ENCODE measurements around the gene MARK2.
"Not testable (repeated sequence)": the region's sequence is repeated elsewhere in the genome, so short reads cannot be mapped to it uniquely, and the experiment has no call there.

MARK2 gene

DNA sequence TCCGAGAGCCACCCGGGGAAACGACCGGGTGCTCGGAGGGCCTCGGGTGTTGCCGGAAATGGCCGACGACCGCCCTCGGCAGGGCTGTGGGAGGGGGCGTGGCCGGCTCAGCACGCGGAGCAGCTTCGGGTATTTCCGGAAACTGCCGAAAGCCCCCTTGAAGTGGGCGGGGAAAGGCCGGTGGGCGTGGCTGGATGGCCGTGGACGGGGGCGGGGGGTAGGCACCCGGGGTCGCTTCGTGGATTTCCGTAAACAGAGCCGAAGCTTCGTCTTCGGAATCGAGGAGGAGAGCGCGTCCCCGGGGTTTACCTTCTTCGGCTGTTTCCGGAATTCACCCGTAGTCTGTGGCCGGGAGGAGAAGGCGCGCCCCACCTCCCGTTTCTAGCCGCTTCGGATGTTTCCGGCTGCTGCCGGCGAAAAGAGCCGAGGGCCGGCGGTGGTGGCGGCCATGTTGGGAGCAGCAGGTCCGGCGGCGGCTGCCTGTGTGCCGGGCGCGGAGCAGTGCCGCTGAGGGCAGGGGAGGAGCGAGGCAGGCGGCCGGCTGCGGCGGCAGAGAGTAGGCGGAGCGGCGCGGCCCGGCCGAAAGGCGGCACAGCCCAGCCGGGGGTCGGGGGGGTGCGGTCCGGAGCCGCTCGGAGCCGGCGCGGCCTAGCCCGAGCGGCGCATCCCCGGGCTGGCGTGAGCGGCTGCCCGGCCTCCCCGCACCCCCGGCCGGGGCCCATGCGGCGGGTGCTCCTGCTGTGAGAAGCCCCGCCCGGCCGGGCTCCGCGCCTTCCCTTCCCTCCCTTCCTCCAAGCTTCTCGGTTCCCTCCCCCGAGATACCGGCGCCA lies at the start of gene MARK2:
TSS of gene MARK2 (plus strand) at position 433 of the 830 bp plus-strand sequence. CDS start at position 830, 397 bp downstream.
- DNase-seq: peak; percentile 98

DNA sequence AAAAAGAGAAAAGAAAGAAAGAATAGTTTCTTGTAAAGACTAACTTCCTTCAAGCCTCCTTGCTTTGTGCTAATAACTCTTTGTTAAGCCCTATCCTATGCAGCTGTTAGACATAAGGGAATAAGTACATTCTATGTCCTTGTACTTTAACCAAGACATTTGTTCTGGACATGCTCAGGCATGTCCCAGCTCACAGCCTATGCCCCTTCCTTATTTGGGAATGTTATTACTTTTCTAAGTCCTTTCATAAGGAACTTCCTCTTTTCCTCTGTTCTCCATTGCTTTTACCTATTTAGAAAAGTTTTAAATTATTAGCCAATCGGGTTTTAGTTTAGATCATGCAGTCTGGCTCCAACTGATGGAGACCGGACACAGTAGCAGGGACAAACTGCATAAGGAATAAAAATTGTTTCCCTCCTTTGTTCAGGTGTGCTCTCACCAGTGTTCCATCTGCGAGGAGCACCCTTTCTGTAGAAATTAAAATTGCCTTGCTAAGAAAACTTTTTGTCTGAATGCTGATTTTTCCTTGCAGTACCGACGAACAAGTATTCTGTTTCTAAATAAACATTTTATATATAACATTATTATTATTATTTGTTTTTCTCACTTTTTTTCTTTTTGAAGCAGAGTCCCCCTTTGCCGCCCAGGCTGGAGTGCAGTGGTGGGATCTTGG lies 47.3 kb upstream of the MARK2 start:
- no peak for DNase-seq

DNA sequence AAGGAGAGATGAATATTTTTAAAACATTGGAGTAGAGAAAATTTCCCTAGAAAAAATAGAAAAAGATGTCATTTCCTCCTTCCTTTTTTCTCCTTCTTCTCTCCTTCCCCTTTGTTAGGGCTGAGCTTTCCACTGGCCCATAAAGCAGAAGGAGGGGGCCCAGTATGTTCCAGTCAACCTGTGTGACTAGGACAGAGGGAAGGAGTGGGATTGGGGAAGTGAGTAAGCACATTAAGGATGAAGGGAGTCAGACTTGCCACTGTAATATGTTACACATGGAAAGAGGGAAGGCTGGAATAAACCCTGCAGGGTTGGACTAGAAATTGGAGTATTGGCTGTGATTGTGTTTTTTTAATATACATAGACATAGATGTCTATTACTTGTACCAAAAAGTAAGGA lies 45.7 kb upstream of the MARK2 start:
- no peak for DNase-seq

DNA sequence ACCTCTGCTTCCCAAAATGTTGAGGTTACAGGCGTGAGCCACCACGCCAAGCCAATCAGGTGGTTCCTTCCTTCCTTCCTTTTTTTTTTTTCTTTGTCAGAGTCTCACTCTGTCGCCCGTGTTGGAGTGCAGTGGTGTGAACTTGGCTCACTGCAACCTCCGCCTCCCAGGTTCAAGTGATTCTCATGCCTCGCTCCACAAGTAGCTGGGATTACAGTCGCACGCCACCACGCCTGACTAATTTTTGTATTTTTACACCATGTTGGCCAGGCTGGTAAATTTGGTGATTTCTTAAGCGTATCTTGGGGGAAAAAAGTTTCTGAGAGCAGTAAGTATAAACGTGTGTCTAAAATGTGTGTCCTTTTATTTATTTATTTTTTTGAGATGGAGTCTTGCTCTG lies 43.8 kb upstream of the MARK2 start:
- no peak for DNase-seq

DNA sequence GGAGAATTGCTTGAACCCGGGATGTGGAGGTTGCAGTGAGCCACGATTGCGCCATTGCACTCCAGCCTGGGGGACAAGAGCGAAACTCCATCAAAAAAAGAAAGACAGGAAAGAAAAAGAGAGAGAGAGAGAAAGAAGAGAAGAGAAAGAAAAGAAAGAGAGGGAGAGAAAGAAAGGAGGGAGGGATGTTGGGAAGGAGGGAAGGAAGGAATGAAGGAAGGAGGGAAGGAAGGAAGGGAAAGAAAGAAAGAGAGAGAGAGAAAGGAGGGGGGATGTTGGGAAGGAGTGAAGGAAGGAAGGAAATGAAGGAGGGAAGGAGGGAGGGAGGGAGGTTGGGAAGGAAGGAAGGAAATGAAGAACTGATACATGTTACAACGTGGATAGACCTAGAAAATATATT lies 38.0 kb upstream of the MARK2 start:
- no peak for DNase-seq

DNA sequence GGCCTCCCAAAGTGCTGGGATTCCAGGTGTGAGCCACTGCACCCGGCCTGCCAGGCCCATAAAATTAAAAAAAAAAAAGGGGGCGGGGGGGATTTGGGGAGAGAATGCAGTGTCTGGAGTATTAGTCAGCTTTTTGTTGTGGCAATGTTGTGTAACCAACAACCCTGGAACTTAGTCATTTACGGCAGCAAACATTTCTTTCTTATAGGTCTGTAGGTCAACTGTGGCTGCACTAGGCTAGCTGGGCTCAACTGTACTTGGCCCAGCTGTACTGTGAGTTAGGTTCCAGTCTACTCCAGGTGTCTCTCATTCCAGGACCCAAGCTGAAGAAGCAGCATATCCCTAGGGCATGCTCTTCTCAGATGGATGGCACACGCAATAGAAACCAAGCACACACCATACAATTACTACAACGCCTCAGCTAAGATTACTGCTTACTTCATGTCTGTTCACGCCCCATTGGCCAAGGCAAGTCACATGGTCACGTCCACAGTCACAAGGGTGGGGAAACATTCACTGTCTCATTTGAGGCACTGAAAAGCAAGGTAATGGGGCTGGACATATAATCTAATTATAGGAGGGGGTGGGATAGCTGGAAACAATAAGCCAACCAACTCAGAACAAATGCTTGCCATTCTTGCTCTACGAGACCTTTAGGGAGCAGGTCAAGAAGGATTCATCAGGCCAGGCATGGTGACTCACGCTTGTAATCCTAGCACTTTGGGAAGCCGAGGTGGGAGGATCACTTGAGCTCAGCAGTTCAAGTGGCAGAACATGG lies 36.1 kb upstream of the MARK2 start:
- DNase-seq: peak; percentile 33

DNA sequence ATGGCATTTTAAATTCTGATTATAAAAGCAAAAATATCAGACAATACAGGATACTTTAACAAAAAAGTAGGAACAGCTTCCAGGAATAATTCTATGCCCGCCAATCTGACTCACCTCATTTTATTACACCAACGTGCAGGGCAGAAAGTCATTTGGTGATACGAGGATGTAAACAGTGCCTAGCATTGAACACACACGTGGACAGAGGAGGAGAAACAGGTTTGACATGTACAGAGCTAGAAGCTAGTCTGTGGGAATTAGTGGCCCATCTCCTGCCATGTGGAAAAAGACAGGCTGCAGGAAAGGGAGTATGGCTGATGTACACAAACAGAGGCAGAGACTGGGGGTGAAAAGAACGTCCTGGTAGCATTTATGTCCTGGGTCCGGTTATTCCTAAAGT lies 34.7 kb upstream of the MARK2 start:
- DNase-seq: no peak

DNA sequence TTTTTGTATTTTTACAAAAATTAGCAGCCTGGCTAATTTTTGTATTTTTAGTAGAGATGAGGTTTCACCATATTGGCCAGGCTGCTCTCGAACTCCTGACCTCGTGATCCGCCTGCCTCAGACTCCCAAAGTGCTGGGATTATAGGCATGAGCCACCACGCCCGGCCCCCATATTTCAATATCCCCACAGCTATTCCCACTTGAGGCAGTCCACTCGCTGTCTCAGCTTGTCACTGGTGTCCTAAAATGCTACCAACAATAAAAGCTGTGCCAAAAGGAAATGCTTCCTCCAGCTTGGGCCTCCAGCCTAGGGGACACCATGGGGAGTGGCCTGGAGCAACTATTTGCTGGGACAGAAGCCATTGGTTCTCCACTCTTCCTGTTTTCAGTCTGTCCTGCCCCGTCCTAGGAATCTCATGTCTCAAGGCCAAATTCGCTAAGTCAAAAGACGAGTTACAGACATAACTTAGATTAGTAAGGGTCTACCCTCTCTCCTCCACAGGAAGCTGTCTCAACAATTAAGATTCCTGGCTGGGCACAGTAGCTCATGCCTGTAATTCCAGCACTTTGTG lies 33.0 kb upstream of the MARK2 start:
- DNase-seq: peak; percentile 44

DNA sequence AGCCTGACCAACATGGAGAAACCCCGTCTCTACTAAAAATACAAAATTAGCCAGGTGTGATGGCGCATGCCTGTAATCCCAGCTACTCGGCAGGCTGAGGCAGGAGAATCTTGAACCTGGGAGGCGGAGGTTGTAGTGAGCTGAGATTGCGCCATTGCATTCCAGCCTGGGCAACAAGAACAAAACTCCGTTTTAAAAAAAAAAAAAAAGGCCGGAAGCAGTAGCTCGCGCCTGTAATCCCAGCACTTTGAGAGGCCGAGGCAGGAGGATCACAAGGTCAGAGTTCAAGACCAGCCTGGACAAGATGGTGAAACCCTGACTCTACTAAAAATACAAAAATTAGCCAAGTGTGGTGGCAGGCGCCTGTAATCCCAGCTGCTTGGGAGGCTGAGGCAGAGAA lies 28.5 kb upstream of the MARK2 start:
- not testable (repeated sequence) for DNase-seq

DNA sequence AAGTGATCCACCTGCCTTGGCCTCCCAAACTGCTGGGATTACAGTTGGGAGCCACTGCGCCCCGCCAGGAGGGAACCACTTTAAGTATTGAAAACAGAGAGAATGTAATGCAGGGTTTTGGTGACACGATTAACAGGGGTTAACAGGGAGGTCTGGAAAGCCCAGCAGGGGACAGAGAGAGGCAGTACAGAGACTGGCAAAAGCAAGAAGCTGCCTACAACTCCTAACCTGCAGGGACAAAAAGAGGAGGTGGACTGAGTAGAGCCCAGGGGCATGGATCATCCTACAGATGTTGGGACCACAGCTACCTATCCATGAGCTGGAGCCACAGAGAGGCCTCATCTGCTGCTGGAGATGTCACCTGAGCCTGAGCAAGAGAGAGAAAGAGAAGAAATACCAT lies 27.4 kb upstream of the MARK2 start:
- DNase-seq: no peak

DNA sequence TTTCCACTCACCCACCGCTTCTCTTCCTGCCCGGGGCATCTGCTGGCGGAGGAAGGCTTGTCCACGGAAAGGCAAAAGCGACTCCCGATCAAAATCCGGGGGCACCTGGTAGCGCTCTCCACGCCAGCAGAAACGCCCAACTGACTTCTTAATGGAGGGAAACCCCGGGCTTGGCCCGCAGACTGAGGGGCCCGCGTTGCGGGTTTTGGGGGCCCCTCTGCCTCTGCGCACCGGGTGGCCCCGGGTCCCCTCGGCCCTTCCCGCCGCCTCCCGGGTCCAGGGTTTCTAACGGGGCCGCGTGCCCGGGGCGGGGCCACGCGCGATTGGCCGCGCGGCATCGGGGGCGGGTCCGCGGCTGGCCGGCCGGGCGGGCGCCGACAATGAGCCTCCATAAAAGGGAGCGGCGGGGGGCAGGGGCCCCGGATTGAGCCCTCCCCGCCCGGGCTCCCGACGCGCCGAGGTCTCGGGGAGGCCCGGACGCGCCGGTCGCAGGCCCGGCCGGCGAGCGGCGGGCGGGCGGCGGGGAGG lies 25.8 kb upstream of the MARK2 start, which contains the start of gene SPINDOC:
TSS of gene SPINDOC (plus strand) at position 422 of the 528 bp plus-strand sequence. CDS start 231 bp downstream, outside the sequence.
- DNase-seq: peak; percentile 80

DNA sequence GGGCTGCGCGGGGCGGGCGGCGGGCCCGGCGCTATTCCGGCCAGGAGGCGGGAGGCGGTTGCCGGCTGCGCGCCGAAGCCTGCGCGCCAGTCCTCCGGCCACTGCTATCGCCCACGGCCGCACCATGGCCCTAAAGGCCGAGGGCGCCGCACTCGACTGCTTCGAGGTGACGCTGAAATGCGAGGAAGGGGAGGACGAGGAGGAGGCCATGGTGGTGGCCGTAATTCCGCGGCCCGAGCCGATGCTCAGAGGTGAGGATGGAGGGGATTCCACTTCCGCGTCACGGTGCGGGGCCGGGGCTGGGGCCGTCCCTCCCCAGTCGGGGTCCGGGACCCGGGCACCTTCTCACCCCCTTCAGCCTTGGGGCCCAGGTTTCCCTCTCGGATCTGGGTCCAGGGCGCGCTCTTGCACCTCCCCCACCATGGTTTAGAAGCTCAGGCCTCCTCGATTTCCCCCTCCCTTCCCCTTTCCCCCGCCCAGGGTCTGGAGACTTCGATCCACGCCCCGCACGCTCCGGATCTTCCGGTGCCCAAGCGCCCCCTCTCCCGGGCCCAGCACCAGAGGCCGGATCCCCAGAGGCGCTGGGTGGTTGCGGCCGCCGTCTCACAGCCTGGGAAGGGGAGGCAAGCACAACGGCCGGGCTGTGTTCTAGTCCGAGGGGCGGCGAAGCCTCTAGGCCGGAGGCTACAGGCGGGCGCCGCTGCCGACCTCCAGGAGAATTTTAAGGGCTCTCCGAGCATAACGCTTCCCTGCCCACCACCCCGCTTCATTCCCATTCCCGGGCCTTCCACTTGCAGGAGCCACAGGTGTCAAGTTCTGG lies 25.1 kb upstream of the MARK2 start:
- DNase-seq: peak; percentile 65

DNA sequence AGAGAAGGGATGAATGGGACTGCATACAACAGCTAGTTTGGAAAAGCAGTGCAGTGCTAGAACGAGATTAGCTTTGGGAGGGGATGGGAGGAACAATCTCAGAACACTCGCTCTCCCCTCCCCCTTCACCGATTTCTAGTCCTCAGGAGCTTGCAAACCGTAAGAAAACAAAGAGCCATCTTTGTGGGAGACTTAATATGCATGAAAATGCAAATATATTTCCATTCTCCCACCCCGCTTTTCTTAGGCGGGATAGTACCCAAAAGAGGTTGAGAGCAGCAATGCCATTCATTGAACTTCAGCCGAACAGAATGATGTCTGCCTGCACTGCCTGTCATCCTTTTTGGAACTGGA lies 24.6 kb upstream of the MARK2 start:
- DNase-seq: no peak

DNA sequence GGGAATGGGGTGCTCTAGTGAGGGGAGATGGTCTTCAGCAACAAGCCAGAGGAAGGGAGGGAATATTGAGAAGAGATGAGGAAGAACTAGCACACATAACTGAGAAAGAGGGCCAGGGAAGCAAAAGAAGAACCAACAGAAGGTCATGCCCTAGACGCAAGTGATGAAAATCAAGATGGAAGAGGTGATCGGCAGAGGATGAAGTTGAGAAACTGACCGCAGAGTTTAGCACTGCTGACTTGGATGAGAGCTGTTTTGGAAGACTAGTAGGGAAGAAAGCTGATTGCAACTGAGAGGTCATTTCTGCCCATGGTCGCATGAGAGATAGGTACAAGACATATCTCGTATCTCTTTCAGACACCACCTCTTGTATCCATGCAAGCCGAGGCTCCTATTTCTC lies 22.7 kb upstream of the MARK2 start:
- DNase-seq: no peak

DNA sequence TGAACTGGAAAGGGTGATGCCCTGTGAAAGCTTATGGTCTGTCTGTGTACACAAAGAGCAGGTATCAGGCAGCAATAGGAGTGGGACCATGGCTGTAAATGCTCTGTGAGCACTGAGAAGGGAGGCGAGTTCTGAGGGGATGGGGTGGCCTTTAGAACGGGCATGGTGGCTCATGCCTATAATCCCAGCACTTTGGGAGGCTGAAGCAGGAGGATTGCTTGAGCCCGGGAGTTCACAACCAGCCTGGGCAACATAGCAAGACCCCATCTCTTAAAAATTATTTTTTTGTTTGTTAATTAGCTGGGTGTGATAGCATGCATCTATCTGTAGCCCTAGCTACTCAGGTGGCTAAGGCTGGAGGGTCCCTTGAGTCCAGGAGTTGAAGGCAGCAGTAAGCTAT lies 22.2 kb upstream of the MARK2 start:
- DNase-seq: no peak

DNA sequence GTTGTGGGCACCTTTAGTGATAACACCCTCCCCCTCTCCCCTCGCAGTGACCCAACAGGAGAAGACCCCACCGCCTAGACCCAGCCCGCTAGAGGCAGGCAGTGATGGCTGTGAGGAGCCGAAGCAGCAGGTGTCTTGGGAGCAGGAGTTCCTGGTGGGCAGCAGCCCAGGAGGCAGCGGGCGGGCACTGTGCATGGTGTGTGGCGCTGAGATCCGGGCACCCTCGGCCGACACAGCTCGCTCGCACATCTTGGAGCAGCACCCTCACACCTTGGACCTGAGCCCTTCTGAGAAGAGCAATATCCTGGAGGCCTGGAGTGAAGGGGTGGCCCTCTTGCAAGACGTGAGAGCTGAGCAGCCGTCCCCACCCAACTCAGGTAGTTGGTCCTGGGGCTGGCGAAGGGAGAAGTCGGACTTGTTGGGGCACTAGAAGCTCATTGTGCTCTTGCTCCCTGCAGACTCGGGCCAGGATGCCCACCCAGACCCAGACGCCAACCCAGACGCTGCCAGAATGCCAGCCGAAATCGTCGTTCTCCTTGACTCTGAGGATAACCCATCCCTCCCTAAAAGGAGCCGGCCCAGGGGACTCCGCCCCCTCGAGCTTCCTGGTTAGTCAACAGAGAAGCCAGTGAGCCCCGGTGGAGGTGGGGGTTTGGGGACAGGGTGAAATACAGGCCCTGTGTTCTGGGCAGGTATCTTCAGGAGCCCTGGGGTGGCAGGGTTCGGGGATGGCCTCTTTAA lies 21.0 kb upstream of the MARK2 start:
- no peak for DNase-seq

DNA sequence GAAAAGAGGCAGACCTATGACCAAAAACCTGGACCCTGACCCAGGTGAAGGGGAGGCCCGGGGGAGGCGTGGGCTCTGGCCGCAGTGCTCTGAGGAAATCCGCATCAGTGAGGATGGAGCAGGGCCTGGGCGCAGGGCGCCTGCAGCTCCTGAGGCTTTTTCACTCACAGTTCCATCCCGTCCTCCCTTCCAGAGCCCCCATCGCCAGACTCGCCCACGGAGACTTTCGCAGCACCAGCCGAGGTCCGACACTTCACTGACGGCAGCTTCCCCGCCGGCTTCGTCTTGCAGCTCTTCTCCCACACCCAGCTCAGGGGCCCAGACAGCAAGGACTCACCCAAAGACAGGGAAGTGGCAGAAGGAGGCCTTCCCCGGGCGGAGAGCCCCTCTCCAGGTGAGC lies 20.3 kb upstream of the MARK2 start:
- DNase-seq: no peak

DNA sequence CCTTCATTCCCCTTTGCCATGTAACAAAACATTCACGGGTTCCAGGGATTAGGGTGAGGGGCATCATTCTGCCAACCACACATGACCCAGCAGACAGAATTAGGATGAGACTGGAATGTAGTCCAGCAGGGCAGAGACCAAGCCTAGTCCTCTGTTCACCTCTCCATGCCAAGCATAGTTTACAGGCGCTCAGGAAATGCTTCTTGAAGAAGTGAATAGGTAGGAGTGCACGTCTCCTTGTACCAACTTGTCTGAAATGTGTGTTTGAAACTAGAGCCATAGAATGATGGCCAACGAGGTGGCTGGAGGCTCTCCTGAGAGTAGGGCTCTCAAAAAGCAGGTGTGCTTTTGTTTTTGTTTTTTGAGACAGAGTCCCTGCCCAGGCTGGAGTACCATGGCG lies 17.5 kb upstream of the MARK2 start:
- DNase-seq: no peak

DNA sequence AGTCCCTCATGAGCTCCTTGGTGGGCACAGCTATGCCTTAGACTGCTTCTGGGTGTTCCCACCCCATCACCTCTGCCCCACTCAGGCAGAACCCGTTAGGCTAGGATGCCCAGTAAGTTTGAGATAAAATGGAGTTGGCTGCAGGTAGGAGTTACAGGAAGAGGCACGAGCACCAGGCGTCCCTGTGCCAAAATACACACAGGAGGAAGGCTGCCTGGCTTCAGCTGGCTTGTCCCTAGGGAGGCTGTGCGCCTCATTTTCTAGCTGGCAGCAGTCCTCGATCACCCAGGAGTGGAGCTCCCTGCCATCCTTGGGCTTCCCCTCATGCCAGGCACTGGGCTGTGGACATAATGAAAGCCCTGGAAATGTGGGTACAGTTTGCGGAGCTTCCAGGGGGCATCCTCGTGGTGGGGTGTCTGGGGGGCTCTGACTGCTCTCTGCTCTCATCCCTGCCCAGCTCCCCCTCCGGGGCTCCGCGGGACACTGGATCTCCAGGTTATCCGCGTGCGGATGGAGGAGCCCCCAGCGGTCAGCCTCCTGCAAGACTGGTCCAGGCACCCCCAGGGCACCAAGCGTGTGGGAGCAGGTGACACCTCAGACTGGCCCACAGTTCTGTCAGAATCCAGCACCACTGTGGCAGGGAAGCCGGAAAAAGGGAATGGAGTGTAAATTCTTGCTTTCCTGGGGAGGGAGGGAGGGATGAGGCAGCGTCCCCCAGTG lies 12.3 kb upstream of the MARK2 start:
- no peak for DNase-seq

DNA sequence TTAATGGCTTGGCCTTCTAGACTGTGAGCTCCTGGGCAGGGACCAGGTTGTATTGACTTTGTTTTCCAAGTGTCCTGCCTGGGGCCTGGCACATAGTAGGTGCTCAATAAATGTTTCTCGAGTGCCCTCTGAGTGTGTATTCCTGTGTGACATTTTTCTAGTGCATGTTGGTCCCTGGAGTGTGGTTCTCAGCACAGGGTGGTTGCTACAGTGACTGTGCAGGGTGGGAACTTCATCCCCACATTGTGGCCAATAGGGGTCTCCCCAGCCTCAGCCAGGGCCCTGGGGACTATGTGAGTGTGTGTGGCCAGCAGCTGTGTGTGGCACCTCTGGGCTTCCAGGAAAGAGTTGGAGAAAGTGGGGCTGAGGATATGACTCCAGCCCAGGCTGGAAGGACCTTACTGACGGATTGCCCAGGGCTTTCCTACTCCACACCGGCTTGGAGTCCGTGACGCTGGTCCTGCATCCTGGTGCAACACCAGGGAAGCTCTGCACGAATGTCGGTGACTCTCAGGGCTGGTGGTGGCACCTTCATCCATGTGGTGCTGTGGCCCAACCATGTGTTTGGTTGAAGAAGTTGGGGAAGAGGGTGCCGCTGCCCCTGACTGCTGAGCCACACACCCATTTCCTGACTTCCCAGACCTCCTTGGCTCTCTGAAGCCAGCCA lies 9.0 kb upstream of the MARK2 start:
- peak; percentile 54 for DNase-seq

Data from fibroblast of skin of right biceps (primary cell).